T follicular helper cell (primary cell): Measurements from ENCODE around the gene VIPAS39.
A peak's percentile ranks its signal among the peaks of the same experiment; 100 is the strongest.

Source experiments
- DNase-seq: peaks from one replicate; pipeline ENCODE4 v3.0.0-alpha.2; 2020; ENCODE audit warnings: low read depth

VIPAS39 gene

GRCh38 chr14:77406086-77406485, 51.3 kb downstream of the VIPAS39 start:
- no peak for DNase-seq

- DNase-seq: no peak
Observed at GRCh38 chr14:77403768-77404167, 53.6 kb downstream of the VIPAS39 start.

DNA sequence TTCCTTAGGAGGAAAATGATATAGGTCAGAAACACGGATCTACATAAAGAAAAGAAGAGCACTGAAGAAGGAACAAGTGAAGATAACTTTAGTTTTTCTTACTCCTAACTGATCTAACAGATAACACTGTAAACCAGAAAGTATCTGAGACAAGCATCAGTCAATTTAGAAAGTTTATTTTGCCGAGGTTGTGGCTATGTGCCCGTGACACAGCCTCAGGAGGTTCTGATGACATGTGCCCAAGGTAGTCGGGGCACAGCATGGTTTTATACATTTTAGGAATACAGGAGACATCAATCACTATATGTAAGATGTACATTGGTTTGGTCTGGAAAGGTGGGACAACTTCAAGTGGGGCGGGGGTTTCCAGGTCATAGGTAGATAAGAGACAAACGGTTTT, 57.2 kb downstream of the VIPAS39 start:
- DNase-seq: no peak

DNA sequence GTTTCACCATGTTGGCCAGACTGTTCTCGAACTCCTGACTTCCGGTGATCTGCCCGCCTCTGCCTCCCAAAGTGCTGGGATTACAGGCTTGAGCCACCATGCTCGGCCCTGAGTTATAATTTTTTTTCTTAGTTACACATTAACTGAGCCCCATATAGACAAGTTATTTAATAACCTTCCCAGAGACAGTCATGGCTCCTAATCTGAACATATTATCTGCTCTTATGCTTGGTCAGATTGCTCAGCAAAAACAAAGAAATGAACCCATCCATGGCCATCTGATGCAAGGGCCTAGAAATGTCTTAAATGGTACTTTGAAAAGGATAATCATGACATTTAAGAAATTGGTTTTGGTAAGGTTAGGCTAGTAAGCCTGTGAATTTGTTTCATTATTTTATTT, 67.2 kb downstream of the VIPAS39 start:
- no peak for DNase-seq

DNA sequence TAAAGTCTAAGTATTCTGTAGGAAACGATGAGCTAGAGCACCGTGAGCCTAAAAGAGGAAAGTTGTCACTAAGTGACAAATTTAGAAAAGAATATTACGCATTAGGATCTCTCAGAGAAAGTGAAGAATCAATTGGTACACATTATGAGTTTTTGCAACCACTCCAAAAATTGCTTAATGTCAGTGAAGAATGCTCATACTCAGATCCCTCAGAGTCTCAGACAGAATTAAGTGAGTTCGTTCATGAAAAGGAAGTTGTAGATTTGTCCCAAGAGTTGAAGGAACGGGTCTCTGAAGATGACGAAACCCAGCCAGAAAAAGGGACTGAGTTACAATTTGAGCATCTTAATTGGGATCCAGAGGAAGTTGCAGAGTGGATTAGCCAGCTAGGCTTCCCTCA, 78.7 kb downstream of the VIPAS39 start:
- DNase-seq: no peak

GRCh38 chr14:77377502-77377844, 79.9 kb downstream of the VIPAS39 start:
- DNase-seq: no peak

DNA sequence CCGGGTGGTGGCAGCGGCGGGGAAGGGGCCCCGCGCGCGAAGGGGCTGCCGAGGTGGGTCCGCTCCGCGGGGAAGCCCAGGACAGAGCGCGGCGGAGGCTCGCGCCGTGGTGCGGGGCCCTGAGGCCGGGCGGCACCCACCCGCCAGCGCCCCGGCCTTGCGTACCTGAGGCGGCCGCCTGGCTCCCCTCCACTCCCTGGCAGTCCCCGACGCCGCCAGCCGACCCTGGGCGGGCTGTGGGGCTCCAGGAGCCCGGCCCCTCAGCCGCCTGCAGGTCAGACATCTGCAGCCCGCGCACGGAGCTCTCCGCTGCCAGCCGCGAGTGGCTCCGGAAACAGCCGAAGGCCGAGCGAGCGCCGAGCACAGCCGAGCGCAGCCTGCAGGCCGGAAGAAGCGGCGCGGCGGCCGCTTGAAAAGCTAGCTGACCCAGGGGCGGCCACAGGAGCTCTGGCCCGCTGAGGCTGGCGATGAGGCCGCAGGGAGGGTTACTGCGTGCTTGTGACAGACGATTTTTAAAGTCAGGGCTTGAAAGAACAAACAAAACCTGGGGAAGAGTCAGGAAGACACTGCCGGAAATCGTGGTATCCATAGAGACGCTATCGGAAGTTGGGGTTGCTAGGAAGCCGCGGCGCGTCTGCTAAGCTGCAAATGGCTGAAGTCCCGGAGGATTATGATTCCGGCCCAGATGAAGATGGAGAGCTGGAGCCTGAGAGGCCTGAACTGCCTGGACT, 80.5 kb downstream of the VIPAS39 start, which contains the start of the genes SAMD15 and TMED8:
Gene SAMD15 (plus strand): TSS at position 609 of the 731 bp plus-strand sequence. CDS start 40 bp downstream, at position 649.
Gene TMED8 (minus strand): TSS at position 324 of the 731 bp plus-strand sequence. CDS start 41 bp downstream, at position 283.
- peak; percentile 78 for DNase-seq
